ENCODE results near the gene RPL7A. TPM values are rescaled to one million over a fixed set of nuclear protein-coding genes. Genes with fewer than 3 reads are reported as not detected.

RPL7A gene
- total RNA-seq, 4 donors from 2014 or later: 1,001 to 1,630 (median 1,510) TPM

DNA sequence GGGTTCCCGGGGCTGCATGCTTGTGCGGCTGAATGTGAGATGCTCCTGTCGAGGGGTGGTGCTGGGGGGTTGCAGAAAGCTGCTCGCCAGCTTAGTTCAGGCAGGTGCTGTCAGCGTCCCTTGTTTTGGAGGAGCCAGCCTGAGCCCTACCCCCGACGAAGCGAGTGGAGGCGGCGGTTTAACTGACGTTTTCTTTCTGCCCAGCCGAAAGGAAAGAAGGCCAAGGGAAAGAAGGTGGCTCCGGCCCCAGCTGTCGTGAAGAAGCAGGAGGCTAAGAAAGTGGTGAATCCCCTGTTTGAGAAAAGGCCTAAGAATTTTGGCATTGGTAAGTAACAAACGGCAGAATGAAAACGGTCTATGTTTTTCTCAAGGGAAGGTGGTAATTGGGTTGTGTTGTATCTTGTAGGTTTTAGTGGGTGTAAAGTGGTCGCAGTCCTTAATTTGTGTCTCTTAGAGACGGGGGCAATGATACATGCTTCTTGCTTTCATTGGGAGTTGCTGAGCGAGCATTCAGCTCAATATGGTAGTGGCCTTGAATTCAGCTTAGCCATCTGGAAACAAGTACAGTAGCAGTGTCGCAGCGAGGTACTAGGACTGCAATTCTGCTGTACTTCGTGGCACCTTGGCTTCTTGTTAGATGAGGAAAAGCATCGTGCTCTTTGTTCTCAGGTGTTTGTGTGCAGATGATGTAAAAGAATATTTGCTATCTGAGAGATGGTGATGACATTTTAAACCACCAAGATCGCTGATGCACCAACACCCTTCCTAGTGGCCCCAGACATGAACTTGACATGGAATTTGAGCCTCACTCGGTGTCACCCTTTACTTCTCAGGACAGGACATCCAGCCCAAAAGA, 928 bp downstream of the RPL7A start:
- no peaks in the 10 kb centered on the region for H3K9me3 ChIP-seq
- peaks cover 0 to 62% of the 10 kb centered on the region in 2 donors for H3K36me3 ChIP-seq
- DNase-seq (no peak), ATAC-seq (no peak)
- TF ChIP-seq, protein P1, sequence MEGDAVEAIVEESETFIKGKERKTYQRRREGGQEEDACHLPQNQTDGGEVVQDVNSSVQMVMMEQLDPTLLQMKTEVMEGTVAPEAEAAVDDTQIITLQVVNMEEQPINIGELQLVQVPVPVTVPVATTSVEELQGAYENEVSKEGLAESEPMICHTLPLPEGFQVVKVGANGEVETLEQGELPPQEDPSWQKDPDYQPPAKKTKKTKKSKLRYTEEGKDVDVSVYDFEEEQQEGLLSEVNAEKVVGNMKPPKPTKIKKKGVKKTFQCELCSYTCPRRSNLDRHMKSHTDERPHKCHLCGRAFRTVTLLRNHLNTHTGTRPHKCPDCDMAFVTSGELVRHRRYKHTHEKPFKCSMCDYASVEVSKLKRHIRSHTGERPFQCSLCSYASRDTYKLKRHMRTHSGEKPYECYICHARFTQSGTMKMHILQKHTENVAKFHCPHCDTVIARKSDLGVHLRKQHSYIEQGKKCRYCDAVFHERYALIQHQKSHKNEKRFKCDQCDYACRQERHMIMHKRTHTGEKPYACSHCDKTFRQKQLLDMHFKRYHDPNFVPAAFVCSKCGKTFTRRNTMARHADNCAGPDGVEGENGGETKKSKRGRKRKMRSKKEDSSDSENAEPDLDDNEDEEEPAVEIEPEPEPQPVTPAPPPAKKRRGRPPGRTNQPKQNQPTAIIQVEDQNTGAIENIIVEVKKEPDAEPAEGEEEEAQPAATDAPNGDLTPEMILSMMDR (IDR thresholded peaks at IDR 0.05 in 4 of 5, conservative IDR thresholded peaks at IDR 0.05 in 1 of 5): no peak
- peak overlapping the region; percentile 91 to 99 (median 97) for H3K4me3 ChIP-seq
- H3K27ac ChIP-seq: peak overlapping the region; percentile 88 to 97 (median 90)
- H3K4me1 ChIP-seq: peaks cover 22 to 30% of the 10 kb centered on the region in 2 donors
- in situ Hi-C loops (cut with MboI; ENCODE audit: low sequenced_read_pairs in 4 of 4) (no loop called here), intact Hi-C loops (cut with DNase I; ENCODE audit: low total_unique reads) (loop anchor here (1.0 to 10.0 kb wide), 4 partner anchors 7 to 317 kb away; partner anchors contain the start of genes GTF3C5, SURF1, SURF2 and SURF6)
- H3K27me3 ChIP-seq: no peaks in the 10 kb centered on the region

DNA sequence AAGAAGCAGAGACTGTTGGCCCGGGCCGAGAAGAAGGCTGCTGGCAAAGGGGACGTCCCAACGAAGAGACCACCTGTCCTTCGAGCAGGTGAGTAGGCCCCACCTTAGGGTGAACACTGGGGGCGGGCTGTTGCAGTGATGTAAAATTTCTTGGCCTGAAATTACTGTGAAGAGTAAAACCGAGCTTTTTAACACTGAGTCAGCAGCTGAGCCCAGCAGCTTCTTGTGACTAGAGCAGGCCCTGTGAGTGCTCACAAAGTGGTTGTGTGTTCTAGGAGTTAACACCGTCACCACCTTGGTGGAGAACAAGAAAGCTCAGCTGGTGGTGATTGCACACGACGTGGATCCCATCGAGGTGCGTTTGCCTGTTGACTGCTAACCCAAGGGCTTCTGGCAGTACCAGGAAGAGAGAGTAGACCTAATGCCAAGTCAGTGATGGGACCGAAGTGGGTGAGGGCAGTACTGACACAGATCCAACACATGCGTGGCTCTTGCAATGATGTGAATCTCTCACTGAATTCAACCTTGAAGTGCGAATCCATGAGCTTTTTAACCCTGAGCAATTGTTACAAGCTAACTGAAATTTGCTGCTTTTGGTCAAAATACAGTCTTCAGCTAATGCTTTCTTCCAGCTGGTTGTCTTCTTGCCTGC, 2.1 kb downstream of the RPL7A start:
- H3K27ac ChIP-seq: peak overlapping the region in 2 of 4 donors; percentile 89 to 97
- peaks cover 30 to 34% of the 10 kb centered on the region in 2 donors for H3K4me1 ChIP-seq
- intact Hi-C loops (cut with DNase I; ENCODE audit: low total_unique reads): loop anchor here (5.0 to 10.0 kb wide), 2 partner anchors 135 to 318 kb away; partner anchors contain the start of gene GTF3C5
- ATAC-seq (no peak), DNase-seq (no peak)
- H3K4me3 ChIP-seq: no peak overlapping the region
- in situ Hi-C loops (cut with MboI; ENCODE audit: low sequenced_read_pairs in 4 of 4): no loop called here
- TF ChIP-seq, protein P1 (IDR thresholded peaks at IDR 0.05 in 4 of 5, conservative IDR thresholded peaks at IDR 0.05 in 1 of 5): no peak
- no peak for TF ChIP-seq POLR2A (IDR thresholded peaks at IDR 0.05)
- no peaks in the 10 kb centered on the region for H3K9me3 ChIP-seq
- H3K36me3 ChIP-seq: peaks cover 0 to 51% of the 10 kb centered on the region in 2 donors
- no peaks in the 10 kb centered on the region for H3K27me3 ChIP-seq

DNA sequence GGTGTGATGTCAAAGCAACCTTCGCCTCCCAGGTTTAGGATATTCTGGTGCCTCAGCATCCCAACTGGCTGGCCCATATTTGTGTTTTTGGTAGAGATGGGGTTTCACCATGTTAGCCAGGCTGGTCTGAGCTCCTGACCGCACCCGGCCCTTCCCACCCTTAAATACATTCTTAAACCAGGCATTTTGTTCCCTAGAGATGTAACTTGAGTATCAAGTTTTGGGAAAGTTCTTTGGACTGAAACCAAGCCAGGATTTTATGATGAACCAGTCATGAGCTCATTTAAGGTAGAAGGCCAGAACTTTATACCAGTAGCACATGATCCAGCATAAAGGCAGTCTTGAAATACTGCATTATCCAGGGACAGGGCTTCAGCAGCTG, 3.5 kb downstream of the RPL7A start:
- Histone ChIP-seq H3K4me3 (no peak overlapping the region), H3K27ac (peak overlapping the region in 1 of 4 donors; percentile 19), H3K27me3 (no peaks in the 10 kb centered on the region), H3K9me3 (no peaks in the 10 kb centered on the region), H3K36me3 (peaks cover 0 to 48% of the 10 kb centered on the region in 2 donors), H3K4me1 (peaks cover 32 to 34% of the 10 kb centered on the region in 2 donors)
- no peak for TF ChIP-seq POLR2A (IDR thresholded peaks at IDR 0.05)
- TF ChIP-seq, protein P1 (IDR thresholded peaks at IDR 0.05 in 4 of 5, conservative IDR thresholded peaks at IDR 0.05 in 1 of 5): no peak
- DNase-seq (no peak), ATAC-seq (no peak)
- intact Hi-C loops (cut with DNase I; ENCODE audit: low total_unique reads): no loop called here
- in situ Hi-C loops (cut with MboI; ENCODE audit: low sequenced_read_pairs in 4 of 4): no loop called here

DNA sequence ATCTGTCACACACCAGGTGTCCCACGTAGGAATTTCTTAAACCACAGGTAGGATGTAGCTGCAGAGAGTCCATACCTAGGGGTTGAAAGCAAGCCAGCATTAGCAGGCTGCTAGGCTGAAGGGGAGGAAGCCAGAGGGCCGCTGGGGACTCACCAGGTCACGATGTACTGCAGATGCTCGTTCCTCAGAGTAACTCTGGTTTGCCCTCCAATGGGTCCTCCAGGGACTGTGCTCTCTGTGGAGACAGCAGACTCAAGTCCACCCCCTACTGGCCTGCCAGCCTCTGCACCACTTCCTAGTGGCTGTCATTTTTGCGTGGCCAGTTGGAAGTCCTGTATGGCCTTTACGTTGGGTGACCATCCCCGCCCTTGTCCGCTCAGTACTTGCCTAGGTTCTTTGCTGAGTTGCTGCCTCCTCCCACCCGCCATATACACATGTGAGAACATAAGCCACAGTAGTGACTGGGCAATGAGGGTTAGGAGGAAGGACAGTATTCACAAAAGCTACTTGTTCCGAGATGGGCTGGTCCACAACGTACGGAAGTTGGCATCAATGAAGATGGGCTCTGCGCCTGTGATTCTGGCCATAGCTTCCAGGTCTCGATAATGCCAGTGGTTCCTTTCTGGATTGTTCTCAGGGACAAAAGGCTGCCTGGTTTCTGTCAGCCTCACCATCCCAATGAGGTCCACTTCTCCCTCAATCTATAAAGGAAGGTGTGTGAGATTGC, 4.1 kb downstream of the RPL7A start:
- Histone ChIP-seq H3K27me3 (no peaks in the 10 kb centered on the region), H3K4me1 (peaks cover 30 to 31% of the 10 kb centered on the region in 2 donors), H3K4me3 (no peak overlapping the region), H3K9me3 (no peaks in the 10 kb centered on the region), H3K27ac (peak overlapping the region in 1 of 4 donors; percentile 19), H3K36me3 (peaks cover 0 to 48% of the 10 kb centered on the region in 2 donors)
- ATAC-seq: no peak
- TF ChIP-seq, protein P1 (IDR thresholded peaks at IDR 0.05 in 4 of 5, conservative IDR thresholded peaks at IDR 0.05 in 1 of 5): peak in 2 of 5 experiments; percentile 24 to 37
- no peak for TF ChIP-seq POLR2A (IDR thresholded peaks at IDR 0.05)
- in situ Hi-C loops (cut with MboI; ENCODE audit: low sequenced_read_pairs in 4 of 4): no loop called here
- intact Hi-C loops (cut with DNase I; ENCODE audit: low total_unique reads): no loop called here
- peak in 1 of 2 donors; percentile 38 for DNase-seq
